ENCODE data around the gene LRRC4C.

Gene LRRC4C

GRCh38 chr11:41459465-41460401, at the start of gene LRRC4C:
LRRC4C (minus strand) TSS chr11:41459652.
- DNase-seq (ENCODE audit: low read depth) = no peak

DNA sequence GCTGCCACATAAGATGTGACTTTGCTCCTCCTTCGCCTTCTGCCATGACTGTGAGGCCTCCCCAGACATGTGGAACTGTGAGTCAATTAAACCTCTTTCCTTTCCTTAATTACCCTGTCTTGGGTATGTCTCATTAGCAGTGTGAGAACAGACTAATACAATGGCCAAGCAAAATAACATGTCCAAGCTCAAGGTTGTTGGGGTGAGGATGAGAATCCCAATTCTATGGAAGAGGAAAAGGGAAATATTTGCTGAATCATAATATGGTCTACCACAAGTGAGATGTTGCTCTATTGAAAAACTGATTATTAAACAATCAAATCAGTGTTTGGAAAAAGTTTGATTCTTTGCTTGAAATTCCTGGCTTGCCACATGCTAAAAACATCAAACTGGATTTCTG, 48.7 kb upstream of the LRRC4C start:
- DNase-seq (ENCODE audit: low read depth) = no peak

DNA sequence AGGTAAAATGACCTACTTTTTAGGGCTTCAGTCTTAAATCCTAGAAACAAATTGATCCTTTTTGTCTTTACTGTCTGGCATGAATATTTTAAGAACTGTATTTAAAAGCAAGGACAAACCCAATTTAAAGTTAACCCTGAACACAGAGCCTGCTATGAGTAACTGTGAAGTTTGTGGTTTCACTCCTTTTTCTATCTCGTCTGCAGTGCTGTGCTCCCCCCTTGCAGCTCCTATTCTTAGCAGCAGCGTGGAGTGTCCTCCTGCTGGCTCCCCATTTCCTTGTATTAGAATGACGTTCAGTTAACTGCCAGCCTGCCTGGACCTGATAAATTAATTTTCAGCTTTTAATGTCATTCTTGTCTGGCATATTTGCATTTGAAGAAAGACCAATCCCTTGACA, 40.0 kb upstream of the LRRC4C start:
- DNase-seq (ENCODE audit: low read depth) = no peak

DNA sequence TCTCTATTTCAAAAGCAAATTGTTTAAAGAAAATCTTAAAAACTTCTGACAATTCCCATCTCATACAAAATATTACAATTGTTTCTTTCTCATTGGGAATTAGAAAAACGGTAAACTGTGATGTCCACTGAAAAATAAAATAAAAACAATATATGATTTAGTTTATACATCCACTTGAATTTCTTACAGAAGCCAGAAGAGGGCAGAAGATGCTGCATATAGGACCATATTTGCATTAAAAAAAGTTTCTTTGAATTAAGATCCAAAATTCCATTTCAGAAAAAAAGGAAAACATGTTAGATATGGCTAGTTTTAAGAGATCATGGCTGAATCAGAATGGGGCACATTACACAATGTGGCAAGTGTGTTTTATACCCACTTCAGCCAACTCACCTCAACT, 39.3 kb upstream of the LRRC4C start:
- DNase-seq (ENCODE audit: low read depth) = no peak

DNA sequence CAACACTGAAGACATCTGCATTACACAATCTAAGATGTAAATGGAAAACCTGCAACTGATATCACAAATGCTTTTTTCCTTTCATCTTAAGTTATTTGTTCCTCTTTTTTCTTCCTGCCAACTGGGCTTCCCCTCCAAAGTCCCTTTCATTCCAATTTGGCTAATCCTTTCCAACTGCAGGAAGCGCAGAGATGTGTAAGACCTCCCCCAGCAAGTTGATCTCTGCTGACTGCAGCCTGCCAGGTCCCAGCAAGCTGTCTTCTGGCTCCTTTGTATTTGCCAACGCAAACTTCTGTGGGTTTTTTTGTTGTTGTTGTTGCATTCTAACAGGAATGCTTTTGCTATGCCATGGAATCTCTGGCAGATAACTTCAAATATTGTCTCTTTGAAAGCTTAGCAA, 38.5 kb upstream of the LRRC4C start:
- DNase-seq (ENCODE audit: low read depth) = no peak

- no peak for DNase-seq (ENCODE audit: low read depth)
These were observed 35.3 kb upstream of the LRRC4C start for GRCh38 chr11:41494716-41495115.

- DNase-seq (ENCODE audit: low read depth) = no peak
These were observed 27.0 kb upstream of the LRRC4C start for GRCh38 chr11:41486424-41486823.

DNA sequence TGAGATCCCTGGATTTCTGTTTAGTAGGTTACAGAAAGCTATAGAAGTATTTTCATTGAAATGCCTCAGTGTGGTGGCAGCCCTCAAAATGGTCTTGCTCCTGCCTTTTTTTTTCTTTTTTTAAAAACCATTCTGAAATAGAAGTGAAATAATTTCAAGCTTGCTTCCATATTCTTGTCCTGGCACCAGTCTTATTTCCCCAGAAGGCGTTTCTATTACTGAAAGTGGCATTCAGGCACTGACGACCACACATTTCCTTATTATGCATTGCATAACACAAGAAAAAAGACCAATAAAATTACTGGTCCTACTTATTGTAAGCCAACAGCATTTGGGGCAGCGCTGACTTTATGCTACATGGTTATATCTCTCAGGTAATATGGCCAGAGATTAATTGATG, 24.5 kb upstream of the LRRC4C start:
- no peak for DNase-seq (ENCODE audit: low read depth)

DNA sequence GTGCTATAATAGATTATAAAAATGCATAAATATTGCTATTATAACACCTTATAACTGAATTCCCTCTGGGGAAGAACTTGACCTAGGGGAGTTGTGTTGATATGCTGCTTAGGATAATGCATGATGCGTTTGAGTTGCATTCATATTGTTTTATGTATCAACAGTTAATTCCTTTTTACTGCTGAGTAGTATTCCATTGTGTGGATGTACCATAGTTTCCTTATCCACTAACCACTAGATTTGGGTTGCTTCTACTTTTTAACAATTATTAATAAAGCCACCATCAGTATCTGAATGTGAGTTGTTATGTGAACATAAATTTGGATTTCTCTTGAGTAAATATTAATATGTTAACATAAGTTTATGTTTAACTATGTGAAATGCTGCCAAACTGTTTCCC, 19.7 kb upstream of the LRRC4C start:
- no peak for DNase-seq (ENCODE audit: low read depth)

GRCh38 chr11:41461057-41461681, 1.7 kb upstream of the LRRC4C start:
- no peak for DNase-seq (ENCODE audit: low read depth)

DNA sequence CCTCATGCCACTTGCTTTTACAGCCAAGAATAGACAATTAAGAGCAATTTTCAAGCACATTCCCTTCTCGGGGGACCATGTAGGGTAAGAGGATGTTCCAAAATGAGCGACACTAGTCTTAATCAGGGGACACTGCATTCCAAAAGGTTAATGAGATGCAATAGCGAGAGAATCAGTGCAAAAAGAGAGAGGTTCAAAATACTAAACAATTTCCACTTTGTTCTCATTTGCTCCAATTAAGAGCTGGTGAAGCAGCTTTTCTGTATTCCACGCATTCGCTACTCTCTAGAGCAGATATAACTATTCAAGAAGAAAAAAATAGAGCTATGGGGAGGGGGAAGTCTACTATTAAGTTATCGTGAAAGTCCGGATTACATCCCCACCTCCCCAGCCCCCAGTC, 811 bp downstream of the LRRC4C start:
- DNase-seq (ENCODE audit: low read depth) = no peak

DNA sequence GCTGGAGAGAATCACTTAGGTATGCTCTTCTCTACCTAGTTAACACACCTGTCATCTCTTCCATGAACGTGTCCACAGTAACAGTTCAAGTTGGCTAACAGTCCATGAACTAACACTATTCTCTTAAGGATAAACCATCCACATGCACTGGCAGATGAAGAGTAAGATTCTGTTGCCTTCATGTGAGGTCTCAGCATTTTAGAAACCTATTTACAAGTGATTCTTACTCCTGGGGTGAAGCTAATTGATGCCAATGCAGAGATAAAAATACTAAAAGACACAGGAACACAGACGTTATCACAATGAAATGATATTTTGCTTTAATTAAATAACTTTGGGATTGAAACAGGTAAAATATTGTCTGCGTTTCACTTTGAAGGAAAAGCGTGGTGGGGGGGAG, 1.3 kb downstream of the LRRC4C start:
- DNase-seq (ENCODE audit: low read depth) = no peak

- no peak for DNase-seq (ENCODE audit: low read depth)
These were observed 2.0 kb downstream of the LRRC4C start for GRCh38 chr11:41457216-41458014.

GRCh38 chr11:41456269-41456668, 3.2 kb downstream of the LRRC4C start:
- no peak for DNase-seq (ENCODE audit: low read depth)

DNA sequence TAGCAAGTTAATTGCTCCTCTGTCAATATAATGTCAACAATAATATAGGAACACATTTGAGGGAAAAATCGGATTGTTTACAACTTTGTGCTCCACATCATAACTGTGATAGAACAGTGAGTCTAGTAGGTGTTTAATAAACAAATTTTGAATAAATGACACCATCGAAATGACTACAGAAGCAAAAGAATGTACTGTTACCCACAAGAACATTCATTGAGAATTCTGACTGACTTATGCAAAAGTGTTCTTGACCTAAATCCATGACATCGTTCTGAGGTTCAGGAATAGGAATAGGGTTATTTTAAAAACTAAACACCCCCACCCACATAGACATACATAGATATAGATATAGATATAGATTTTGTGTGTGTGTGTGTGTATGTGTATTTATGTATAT, 8.4 kb downstream of the LRRC4C start:
- no peak for DNase-seq (ENCODE audit: low read depth)

DNA sequence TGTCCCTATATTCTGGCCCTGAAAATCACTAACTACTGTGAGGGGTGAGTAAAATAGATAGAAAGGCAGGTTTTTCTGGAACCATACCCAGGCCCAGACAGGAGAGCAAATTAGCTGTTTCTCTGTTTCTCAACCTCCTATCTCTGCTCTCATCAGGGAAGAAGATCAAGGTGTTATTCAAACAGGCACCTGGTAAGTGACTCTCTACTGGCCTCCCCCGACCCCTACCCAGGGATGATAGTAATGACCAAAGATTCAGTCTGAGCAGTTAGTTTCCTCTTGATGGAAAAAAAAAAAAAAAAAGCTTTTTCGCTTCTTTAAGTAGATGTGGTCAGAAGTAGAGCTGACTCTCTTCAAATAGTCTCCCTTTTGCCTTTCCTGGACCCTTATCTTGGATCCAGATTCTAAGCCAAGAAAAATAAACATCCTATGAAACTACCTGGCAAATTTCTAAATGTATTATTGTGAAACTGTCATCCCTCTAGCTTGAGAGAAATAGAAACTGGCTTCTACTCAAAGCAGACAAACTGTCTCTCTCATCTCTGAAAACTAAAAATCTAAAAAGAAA, 9.9 kb downstream of the LRRC4C start:
- no peak for DNase-seq (ENCODE audit: low read depth)

DNA sequence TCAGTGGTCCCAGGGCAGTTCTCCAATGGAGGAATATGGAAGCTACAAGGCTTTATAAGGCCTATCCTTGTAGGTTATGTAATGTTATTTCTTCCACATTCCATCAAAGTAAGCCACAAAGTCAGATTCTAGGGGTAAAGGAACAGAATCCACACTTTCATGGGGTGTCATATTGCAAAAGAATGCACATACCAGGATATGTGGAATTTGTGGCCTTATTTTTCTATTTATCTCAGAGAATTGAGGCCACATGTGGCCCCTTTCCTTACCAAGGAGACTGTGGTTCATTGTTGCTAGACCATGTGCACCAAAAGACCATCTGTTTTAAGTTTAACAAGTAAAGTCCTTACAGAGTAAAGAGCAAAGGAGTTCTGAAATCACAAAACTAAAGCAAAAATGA, 12.9 kb downstream of the LRRC4C start:
- DNase-seq (ENCODE audit: low read depth) = no peak

GRCh38 chr11:41446107-41446506, 13.3 kb downstream of the LRRC4C start:
- no peak for DNase-seq (ENCODE audit: low read depth)

- no peak for DNase-seq (ENCODE audit: low read depth)
These were observed 22.4 kb downstream of the LRRC4C start for GRCh38 chr11:41437006-41437490.

DNA sequence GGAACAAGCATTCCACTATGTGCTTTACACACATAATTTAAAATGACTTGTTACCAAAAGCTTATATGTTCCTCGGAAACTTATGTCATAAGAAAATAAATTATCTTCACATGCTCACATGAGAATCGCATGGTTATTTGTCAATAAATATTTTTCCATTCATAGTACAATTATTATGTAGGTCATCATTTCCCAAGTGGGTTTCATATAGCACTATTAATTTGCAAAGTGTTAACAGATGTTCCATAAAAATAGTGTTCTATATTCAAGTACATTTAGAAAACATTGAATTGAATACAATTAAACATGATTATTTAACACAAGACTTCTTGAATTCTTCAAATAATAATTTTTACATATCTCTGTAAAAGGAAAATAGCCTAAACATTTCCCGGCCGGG, 23.9 kb downstream of the LRRC4C start:
- no peak for DNase-seq (ENCODE audit: low read depth)

- DNase-seq (ENCODE audit: low read depth) = no peak
These were observed 27.7 kb downstream of the LRRC4C start for GRCh38 chr11:41431784-41432183.

DNA sequence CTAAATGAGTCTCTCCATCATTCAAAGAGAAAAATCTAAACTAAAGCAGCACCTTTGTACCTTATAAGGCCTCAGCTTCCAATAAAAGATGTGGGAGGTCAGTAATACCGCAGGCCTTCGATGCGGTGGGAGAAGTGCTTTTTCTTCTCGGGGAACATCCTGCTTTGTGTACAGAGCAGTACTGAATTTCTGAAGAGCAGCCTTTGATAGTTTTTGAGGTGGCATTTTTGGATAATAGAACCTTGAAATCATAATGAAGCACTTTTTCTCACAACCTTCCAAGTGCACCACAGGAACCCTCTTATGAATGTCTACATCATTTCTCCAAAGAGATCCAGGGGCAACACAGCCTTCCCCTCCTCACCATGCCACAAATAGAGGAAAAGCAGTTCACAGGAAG, 39.6 kb downstream of the LRRC4C start:
- no peak for DNase-seq (ENCODE audit: low read depth)
